ENCODE measurements around the gene SIL1. TPM values are rescaled to one million over a fixed set of nuclear protein-coding genes. Genes with fewer than 3 reads are reported as not detected.
A peak's percentile ranks its signal among the peaks of the same experiment; 100 is the strongest.

SIL1 gene
- total and polyA plus RNA-seq, 2 of the 13 experiments (the other 11 are each of a cell fraction or from before 2014, with no cell fraction given): 26.0 to 30.0 TPM

GRCh38 chr5:139141446-139142204 lies 56.5 kb downstream of the SIL1 start (continued):
- TF ChIP-seq CREM (IDR thresholded peaks at IDR 0.05) (no peak; the same call in 1 of the 2 replicates), CREM (CRISPR knock-in tag; IDR thresholded peaks at IDR 0.05) (no peak), ZNF354B (CRISPR knock-in tag; IDR thresholded peaks at IDR 0.05) (no peak), PAF1 (CRISPR knock-in tag; IDR thresholded peaks at IDR 0.05) (no peak), PREB (CRISPR knock-in tag; IDR thresholded peaks at IDR 0.05) (no peak), HNF4A (CRISPR knock-in tag; IDR thresholded peaks at IDR 0.05) (peak; percentile 86), NRL (CRISPR knock-in tag; IDR thresholded peaks at IDR 0.05; ENCODE audit: borderline replicate concordance) (no peak), FOXP1 (IDR thresholded peaks at IDR 0.05) (no peak), FOXP1 (CRISPR knock-in tag; IDR thresholded peaks at IDR 0.05) (no peak), NCOA1 (CRISPR knock-in tag; IDR thresholded peaks at IDR 0.05) (no peak), FOSL1 (CRISPR knock-in tag; IDR thresholded peaks at IDR 0.05; ENCODE audit: borderline replicate concordance) (no peak), NFKBIZ (CRISPR knock-in tag; IDR thresholded peaks at IDR 0.05) (no peak), SRSF1 (optimal IDR thresholded peaks at IDR 0.05; ENCODE audit: low read depth, low read length) (no peak), GZF1 (CRISPR knock-in tag; IDR thresholded peaks at IDR 0.05) (no peak), TERF1 (CRISPR knock-in tag; IDR thresholded peaks at IDR 0.05) (no peak), TRAFD1 (CRISPR knock-in tag; IDR thresholded peaks at IDR 0.05; ENCODE audit: borderline replicate concordance) (no peak), ZNF7 (CRISPR knock-in tag; IDR thresholded peaks at IDR 0.05) (no peak), ZNF605 (CRISPR knock-in tag; IDR thresholded peaks at IDR 0.05) (0 out of 2 replicates have a peak, but pooled peaks have one; percentile 18), GABPA (IDR thresholded peaks at IDR 0.05; ENCODE audit: low read depth, low read length) (no peak), GABPA (CRISPR knock-in tag; IDR thresholded peaks at IDR 0.05; ENCODE audit: low read depth) (no peak), ZNF3 (CRISPR knock-in tag; IDR thresholded peaks at IDR 0.05) (no peak)
- TF ChIP-seq, protein P1, sequence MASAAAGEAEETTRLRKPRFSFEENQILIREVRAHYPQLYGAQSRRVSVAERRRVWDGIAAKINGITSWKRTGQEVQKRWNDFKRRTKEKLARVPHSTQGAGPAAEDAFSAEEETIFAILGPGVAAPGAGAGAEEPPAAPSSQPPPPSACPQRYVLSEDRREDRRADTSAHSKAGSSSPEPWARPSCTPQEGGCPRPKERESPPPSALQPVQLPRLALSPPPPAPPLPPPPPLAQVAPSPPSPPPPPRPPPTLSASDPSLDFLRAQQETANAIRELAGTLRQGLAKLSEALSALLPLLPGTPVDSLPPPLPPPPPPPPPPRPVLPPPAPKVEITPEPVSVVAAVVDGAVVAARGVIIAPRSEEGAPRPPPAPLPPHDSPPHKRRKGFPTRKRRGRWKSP (CRISPR knock-in tag; IDR thresholded peaks at IDR 0.05): no peak
- TF ChIP-seq, protein P2, sequence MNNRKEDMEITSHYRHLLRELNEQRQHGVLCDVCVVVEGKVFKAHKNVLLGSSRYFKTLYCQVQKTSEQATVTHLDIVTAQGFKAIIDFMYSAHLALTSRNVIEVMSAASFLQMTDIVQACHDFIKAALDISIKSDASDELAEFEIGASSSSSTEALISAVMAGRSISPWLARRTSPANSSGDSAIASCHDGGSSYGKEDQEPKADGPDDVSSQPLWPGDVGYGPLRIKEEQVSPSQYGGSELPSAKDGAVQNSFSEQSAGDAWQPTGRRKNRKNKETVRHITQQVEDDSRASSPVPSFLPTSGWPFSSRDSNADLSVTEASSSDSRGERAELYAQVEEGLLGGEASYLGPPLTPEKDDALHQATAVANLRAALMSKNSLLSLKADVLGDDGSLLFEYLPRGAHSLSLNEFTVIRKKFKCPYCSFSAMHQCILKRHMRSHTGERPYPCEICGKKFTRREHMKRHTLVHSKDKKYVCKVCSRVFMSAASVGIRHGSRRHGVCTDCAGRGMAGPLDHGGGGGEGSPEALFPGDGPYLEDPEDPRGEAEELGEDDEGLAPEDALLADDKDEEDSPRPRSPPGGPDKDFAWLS (CRISPR knock-in tag; IDR thresholded peaks at IDR 0.05; ENCODE audit: borderline replicate concordance): no peak
- TF ChIP-seq, protein P3, sequence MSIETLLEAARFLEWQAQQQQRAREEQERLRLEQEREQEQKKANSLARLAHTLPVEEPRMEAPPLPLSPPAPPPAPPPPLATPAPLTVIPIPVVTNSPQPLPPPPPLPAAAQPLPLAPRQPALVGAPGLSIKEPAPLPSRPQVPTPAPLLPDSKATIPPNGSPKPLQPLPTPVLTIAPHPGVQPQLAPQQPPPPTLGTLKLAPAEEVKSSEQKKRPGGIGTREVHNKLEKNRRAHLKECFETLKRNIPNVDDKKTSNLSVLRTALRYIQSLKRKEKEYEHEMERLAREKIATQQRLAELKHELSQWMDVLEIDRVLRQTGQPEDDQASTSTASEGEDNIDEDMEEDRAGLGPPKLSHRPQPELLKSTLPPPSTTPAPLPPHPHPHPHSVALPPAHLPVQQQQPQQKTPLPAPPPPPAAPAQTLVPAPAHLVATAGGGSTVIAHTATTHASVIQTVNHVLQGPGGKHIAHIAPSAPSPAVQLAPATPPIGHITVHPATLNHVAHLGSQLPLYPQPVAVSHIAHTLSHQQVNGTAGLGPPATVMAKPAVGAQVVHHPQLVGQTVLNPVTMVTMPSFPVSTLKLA (IDR thresholded peaks at IDR 0.05): no peak
